Right lung (tissue), 10 donors: ENCODE data around the gene GPR180. TPM values are rescaled to one million over a fixed set of nuclear protein-coding genes. Genes with fewer than 3 reads are reported as not detected.

Experiments
- DNase-seq, 2 donors: peaks; one replicate each; pipeline ENCODE4 v3.0.0-alpha.2; 2013
- long read RNA-seq, 8 donors: transcript quantifications; one replicate each; lab custom pipeline, GENCODE V29; 2026
- polyA plus RNA-seq, 5 donors: library from polyadenylated mRNA; unstranded; fragments of 120-200 nt; gene quantifications; one replicate each; pipeline versions ENCODE4 v1.2.1 to v1.2.3, GENCODE V29; 2013; ENCODE audit warnings: inconsistent platforms in 1 of 5, low replicate concordance in 1 of 5; ENCODE audit not compliant: insufficient read length in 5 of 5, insufficient read depth in 1 of 5

The GPR180 gene
- polyA plus RNA-seq = 1 to 10 TPM; 6.2 to 8.5 (median 8.0) TPM
- long read RNA-seq, donor 1, full-length matches to known transcripts = 3 of 3 reads
- long read RNA-seq, donor 1, partial matches to known transcripts = 0 of 3 reads
- long read RNA-seq, donor 1, other reads (novel, unspliced or antisense) = 0 of 3 reads
- long read RNA-seq, donor 2, full-length matches to known transcripts = 1 of 1 reads
- long read RNA-seq, donor 2, partial matches to known transcripts = 0 of 1 reads
- long read RNA-seq, donor 2, other reads (novel, unspliced or antisense) = 0 of 1 reads
- long read RNA-seq, donor 3, full-length matches to known transcripts = 3 of 3 reads
- long read RNA-seq, donor 3, partial matches to known transcripts = 0 of 3 reads
- long read RNA-seq, donor 3, other reads (novel, unspliced or antisense) = 0 of 3 reads
- long read RNA-seq, donor 4 = 0 reads
- long read RNA-seq, donor 5, full-length matches to known transcripts = 1 of 1 reads
- long read RNA-seq, donor 5, partial matches to known transcripts = 0 of 1 reads
- long read RNA-seq, donor 5, other reads (novel, unspliced or antisense) = 0 of 1 reads
- long read RNA-seq, donor 6, full-length matches to known transcripts = 4 of 10 reads
- long read RNA-seq, donor 6, partial matches to known transcripts = 6 of 10 reads
- long read RNA-seq, donor 6, other reads (novel, unspliced or antisense) = 0 of 10 reads
- long read RNA-seq, donor 7, full-length matches to known transcripts = 3 of 3 reads
- long read RNA-seq, donor 7, partial matches to known transcripts = 0 of 3 reads
- long read RNA-seq, donor 7, other reads (novel, unspliced or antisense) = 0 of 3 reads
- long read RNA-seq, donor 8, full-length matches to known transcripts = 2 of 2 reads
- long read RNA-seq, donor 8, partial matches to known transcripts = 0 of 2 reads
- long read RNA-seq, donor 8, other reads (novel, unspliced or antisense) = 0 of 2 reads

DNA sequence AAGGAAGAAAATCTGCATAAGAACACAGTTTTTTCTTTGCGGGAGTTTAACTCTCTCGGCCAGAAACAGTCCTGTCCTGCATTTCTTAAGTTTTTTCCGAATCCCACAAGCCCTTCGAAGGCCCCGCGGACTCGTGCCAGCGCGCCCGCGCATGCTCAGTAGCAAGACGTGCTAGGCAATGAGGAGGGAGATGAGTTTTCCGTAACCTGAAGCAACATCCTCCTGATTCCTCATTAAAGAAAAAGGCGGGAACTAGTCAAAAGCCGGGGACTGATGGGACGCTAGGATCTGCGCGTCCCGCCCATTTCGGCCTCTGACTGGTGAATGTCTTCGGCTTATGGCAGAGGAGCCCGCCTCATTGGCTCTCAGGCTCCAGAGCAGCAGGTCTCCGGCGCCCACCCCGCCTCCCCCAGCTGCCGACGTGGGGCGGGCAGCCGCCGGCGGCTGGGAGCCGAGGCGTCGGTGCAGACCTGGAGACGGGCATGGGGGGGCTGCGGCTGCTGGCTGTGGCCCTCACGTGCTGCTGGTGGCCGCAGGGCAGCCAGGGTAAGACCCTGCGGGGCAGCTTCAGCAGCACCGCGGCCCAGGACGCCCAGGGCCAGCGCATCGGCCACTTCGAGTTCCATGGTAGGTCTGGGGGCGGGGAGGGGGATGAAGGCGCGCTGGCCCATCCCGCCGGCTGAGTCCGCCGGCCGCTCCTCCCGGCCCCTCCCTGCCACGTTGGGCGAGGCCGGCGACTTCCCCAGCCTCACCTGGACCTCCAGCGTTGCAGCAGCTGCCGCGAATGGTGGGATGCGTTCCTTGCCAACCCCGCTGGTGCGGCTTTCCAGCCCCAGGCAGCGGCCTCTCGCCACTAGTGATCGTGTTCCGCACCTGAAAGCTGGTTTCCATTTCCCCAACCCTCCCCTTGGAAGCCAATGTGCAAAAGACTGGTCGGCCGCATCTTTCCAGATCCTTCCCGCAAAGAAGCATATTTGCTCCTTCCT is at the start of gene GPR180:
Gene GPR180 (plus strand): TSS at position 412 of the 986 bp plus-strand sequence. CDS start 71 bp downstream, at position 483.
- DNase-seq = peak; percentile 95 to 98

DNA sequence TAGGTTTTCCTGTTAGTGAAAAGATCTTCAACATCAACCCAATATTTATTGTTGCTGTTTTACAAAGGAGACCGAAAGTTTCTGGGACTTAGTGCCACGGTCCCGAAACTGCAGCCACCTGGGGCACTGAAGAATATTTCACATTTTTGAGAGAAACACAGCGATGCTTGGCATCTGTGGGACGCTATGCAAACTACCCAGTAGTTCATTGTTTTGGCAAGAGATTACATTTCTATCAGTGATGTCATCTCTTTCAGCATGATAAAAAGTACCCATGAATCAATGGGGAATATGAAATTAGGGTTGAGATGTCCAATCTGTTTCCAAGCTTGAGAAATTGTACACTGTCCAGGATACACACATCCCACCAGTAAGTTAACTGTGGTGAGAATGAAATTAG is 49.6 kb upstream of the GPR180 start:
- no peak for DNase-seq

DNA sequence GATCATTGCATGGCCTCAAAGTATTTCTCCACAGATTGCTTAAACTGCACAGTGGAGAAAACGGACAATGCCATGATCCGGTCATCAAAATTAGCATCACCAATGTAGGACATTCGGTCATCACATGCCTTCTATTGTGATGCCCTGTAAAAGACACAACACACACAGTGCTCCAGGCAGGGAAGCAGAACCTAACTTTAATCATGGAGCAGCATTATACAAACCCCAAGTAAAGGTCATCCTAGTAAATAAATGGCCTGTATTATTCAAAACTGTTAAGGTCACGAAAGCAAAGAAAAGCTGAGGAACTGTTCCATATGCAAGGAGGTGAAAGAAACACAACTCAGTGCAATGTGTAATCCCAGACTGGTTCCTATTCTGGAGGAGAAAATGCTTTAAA is 47.9 kb upstream of the GPR180 start:
- DNase-seq = no peak

DNA sequence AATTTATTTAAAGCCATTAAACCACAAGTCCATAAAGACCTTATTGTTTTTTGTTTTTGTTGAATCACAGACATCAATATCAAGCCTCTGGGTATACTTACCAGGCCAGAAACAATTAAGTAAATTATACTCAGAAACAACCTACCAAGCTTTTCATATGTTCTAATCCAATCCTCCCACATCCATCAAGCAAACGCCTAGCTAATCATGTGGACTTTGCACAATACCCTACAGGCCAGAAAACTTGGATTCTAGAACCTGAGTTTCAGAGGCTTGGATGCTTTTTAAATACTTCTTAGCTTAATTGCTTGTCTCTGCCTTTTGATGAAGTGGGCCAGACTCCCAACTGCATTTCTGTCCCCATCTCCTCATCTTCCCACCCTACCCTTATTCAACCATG is 45.6 kb upstream of the GPR180 start:
- DNase-seq = no peak

DNA sequence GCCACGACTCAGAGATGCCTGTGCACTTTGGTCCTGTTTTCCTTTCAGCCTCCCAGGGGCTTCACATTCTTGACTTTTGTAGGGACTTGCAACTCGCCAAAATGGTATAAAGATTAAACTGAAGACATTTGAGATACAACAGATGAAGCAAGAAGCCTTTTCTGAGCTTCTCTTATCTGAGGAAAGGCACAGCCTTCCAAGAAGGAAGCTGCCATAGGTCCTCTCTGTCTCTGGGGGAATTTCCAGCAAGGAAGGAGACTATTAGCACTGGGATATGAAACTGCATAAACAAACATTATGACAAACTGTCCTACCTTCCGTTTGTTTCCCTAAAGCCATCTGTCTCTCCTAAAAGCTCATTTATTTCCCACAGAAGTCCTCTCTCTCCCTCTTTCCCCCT is 45.0 kb upstream of the GPR180 start:
- no peak for DNase-seq

DNA sequence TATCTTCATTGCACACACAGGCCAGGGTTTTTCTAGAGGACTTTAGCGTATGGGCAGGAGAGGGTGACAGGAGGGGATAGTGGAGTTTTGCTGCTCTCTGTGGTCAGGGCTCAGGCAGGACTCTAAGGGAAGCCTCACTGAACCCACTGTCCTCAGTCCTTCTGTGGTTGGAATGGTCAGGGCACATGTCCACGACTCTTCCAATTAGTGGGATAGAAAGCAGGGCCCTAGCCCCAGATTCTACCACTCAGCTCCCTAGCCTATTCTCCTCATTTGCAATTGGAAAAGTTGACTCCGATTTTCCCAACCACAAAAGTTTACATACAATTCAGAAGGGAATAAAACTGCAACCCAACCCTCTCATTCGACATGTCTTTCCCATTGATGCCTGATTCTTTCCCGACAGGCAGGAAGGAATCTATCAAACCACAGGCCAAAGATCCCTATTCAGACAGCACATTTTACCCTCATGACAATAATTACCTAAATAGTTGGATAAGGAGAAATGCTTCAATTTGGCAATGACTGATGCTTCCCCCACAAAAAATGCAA is 43.9 kb upstream of the GPR180 start:
- no peak for DNase-seq

DNA sequence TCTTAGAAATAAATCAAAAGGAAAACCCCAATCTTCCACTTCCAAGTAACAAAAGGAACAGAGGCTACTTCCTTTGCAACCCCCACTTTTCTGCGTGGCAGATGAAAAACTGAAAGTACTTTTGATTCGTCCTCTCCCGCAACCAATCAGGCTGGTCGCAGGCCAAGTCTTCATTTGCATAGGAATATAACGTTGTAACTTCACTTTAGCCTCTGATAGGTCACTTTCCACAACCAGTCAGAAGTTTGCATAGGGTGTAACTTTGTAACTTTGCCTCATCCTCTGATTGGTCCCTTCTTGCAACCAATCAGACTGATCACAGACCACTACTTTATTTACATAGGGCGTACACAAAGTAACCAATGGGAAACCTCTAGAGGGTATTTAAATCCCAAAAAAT is 42.9 kb upstream of the GPR180 start:
- no peak for DNase-seq

DNA sequence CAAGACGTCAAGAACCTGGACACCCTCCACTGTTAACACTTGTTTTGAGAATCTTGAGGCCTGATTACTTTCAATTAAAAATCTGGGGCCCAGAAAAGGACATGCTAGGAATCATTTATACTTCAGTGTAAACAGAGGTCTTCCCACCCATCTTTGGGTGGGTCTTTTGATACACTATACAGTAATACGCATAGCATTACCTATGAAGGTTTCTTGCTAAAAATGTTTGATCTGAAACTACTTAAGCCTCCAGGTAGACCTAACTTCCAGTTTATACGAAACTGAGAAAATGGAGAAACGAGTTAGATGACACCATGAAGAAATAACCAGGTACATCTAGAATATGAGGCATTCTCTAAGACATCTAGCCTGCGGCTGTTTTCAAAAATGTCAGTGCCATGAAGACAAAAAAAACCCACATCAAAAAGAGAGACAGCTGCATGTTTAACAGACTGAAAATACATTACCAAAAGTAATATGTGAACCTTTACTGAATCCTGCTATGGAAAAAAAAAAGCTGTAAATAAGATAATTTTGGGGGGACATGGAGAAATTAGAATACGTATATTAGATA is 42.3 kb upstream of the GPR180 start:
- no peak for DNase-seq

DNA sequence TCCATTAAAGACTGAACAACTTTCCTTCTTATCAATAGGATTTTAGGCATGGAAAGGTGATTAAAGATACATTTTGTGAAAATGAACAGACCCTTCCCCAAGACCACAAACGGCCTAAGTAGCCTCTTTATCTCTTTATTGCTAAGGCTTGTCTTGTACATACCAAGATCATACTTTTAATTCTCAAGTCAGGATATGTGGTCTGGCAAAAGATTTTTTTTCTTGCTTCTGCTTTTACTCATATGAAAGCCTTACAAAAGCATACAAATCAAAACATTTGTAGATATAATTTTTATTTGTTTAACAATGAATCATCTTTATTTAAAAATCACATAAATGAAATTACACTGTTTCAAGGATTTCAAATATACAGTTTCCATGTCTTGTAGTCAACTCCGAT is 41.5 kb upstream of the GPR180 start:
- DNase-seq = no peak

DNA sequence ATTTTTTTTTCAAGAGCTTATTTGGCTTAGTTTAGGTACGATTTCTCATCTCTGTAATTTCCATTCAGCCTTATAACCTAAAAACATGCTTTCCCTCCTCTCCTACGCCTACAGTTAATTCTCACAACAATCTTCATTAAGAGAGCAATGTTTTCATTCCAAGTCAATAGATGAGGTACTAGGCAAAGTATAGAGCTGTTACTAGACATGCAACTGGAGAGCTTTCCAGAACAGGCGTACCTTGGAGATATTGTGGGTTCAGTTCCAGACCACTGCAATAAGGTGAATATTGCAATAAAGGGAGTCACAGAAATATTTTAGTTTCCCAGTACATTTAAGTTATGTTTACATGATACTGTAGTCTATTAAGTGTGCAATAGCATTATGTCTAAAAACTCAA is 40.5 kb upstream of the GPR180 start:
- DNase-seq = peak in 1 of 2 donors; percentile 20

DNA sequence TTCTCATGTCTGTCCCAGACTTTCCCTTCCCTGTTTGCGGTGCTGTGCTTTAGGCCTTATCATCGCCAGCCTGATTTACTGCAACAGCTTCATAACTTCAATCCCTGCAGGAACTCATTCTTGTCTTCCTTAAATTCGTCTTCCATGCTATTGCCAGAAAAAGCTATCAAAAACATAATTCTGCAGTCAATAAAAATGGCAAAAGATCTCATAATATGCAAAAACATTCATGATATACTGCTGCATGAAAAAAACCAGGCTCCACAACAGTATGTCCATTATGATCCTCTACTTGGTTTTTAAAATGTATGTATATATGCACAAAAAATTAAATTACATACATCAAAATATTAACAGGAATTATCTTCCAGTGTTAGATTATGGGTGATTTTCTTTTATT is 34.1 kb upstream of the GPR180 start:
- no peak for DNase-seq

DNA sequence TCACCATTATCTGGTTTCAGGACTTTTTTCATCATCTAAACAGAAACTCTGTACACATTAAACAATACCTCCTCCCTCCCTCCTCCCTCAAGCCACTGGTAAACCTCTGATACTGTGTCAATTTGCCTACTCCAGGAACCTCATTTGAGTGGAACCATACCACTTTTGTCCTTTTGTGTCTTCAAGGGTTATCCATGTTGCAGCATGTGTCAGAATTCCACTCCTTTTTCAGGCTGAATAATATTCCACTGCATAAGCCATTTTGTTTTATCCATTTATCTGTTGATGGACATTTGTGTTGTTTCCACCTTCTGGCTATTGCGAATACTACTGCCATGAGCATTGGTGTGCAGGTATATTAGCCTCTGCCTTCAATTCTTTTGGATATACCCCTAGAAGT is 33.2 kb upstream of the GPR180 start:
- no peak for DNase-seq

DNA sequence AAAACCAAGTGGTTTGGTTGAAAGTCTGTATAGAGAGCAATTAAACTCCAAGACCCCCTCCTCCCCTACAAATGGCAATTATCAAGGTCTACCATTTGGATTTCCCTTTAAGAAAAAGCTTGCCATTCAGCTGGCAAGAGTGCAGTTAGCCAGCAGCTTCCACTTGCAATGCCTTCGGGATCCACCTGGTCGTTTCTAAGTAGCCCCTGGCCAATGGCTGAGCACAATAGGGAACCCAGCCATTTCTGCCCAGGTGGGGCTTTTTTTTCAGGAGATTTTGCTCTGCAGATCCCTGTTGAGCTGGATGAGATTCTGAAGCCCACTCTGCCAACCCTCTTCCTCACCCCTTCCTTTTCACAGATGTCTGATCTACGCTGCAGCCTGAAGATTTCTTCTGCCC is 32.0 kb upstream of the GPR180 start:
- DNase-seq = no peak

DNA sequence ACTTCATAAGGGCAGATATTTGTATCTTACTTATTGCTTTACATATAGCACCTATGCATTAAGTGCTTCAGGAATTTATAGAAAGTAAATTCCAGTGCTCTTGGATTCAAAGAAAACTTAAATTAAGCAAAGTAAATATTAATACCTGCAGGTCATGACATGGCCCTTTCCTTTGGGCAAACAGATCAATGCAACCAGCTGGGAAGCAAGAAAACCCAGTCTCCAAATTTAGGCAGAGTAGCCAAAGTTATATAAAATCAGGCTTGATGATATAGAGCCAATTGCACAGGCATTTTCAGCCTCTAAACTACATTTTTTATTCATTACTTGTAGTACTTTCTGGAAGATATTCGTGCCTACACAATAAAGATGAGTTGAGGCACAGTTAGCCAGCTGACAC is 22.6 kb upstream of the GPR180 start:
- DNase-seq = no peak

DNA sequence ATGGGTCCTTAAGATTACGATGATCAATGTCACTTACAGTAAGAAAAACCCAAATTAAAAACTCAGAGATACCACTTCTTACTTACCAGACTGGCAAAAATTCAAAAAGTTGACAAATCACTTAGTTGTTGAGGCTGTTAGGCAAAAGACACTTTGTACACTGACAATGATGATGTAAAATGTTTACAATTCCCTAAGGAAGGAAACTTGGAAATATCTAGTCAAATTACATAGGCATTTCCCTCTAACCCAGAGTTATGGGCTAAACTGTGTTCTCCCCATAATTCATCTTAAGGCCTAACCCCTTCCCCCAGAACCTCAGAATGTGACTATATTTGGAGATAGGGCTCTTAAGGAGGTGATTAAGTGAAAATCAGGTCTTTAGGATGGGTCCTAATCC is 17.7 kb upstream of the GPR180 start:
- no peak for DNase-seq

DNA sequence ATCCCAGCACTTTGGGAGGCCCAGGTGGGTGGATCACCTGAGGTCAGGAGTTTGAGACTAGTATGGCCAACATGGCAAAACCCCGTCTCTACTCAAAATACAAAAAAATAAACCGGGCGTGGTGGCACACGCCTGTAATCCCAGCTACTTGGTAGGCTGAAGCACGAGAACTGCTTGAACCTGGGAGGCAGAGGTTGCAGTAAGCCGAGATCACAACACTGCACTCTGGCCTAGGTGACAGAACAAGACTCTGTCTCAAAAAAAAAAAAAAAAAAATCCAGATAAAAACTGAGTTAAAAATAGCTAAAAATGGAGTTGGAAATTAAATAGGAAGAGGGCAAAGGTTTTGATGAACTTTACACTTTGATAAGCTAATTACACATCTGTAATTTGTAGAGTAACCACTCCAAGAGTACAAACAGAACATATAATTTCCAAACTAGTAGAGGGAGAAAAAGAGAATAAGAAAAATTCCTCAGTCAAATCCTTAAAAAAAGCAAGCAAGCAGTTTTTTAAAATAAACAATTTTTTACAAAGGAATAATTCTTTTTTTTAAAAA is 16.0 kb upstream of the GPR180 start:
- no peak for DNase-seq

DNA sequence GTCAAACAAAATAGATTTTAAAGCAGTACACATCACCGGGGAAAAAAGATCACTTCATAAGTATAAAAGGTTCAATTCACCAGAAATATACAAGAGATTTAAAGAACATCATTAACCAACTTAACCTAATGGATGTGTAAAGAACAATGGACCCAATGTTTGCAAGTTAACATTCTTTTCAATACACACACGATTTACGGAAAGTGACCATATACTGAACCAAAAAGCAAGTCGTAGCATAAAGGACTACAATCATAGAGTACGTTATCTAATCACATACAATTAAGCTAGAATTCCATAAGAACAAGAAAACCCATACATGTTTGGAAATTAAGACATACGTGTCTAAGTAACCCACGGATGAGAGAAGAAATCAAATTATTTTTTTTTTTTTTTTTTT is 15.3 kb upstream of the GPR180 start:
- DNase-seq = no peak

DNA sequence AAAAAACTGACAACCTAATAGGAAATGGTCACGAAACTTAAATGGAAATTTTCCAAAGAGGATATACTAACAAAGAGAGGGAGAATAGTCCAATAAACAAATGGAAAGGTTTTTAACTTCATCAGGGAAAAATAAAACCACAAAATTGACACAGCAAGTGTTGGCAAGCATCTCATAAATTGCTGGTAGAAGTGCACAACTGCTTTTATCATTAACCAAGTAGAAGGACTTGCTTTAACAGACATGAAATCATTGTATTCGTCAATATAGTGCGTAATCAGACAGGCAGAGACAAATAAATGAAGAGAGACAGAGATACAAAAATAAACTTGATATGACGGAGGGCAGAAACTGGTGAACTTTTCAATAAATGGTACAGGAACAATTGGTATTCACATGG is 13.1 kb upstream of the GPR180 start:
- DNase-seq = no peak

DNA sequence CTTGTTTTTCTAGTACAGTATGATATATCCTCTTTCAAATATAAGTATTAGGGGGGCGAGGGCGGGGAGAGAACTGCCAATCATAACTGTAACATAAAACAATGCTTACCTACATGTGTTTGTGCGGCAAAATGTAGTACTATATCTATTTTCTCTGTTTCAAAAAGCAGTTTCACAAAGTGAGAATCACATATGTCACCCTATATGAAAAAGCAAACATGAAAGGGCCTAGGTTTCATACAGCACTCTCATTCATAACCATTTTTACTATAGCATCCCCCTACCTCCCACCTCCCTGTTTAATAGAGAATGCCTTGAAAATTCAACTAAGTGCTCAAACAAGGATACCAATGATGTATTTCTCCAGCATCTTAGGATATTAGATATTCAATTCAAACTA is 10.9 kb upstream of the GPR180 start:
- no peak for DNase-seq
